GM23248 (cell line): ENCODE results near the gene SPATA6.
"Not testable (repeated sequence)": the region's sequence is repeated elsewhere in the genome, so short reads cannot be mapped to it uniquely, and the experiment has no call there.

Source experiments
- EZH2 ChIP-seq: fragments of 200-600 bp; sonication (generic); IDR thresholded peaks from 2 replicates; pipeline ENCODE4 v1.6.1; 2018; ENCODE audit warnings: antibody characterized with exemption, mild to moderate bottlenecking; ENCODE audit not compliant: insufficient read depth, poor library complexity, severe bottlenecking
- EZH2phosphoT487 ChIP-seq: fragments of 200-600 bp; sonication (generic); IDR thresholded peaks from 2 replicates; pipeline ENCODE4 v1.6.1; 2018; ENCODE audit warnings: antibody characterized with exemption, moderate library complexity, mild to moderate bottlenecking, low read depth; ENCODE audit not compliant: insufficient read depth

GRCh38 chr1:48440786-48441185 is 31.2 kb downstream of the SPATA6 start:
- TF ChIP-seq EZH2, EZH2phosphoT487: not testable (repeated sequence)
